ENCODE measurements around the gene RNF43.

Gene RNF43

GRCh38 chr17:58381124-58382035 lies 36.0 kb downstream of the RNF43 start:
- no peak for DNase-seq

DNA sequence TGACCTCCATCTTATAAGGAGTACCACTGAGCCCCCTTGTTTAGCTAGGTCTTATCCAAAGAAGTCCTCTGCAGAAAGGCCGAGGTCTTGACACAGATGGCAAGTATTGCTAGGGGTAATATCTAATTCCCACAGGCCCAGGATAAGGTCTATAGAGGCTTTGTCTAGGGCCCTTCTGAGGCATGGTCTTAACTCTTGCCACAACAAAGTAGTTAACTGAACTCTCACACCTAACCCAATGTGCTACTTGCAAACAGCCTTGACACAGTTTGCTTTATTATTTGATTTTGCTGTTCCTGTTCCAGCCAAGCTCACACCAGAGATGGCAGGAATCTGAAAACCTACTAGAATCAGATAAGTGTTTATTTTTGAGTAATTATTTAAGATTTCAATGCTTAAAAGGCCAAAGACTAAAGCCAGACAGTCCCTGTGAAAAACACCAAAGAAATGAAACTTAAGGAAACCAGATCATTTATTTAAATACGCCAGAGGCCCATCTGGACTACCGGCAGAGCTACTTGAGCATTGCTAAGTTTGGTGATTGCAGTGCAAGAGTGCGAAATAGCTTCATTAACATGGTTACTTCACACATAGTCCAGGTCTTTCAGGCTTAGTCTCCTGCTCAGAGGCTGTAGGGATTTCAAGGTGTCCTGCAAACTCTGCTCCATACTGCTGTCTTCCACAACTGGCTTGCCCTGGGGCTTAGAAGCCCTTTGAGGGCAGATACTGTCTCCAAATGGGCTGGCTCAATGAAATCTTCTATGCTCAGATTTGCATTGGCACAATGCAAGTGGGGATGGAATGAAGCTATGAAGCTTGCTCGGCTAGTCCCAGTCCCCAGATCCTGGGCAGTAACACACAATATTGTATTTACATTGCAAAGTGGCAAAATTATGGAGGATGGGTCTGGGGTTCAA lies 36.9 kb downstream of the RNF43 start:
- DNase-seq = no peak

DNA sequence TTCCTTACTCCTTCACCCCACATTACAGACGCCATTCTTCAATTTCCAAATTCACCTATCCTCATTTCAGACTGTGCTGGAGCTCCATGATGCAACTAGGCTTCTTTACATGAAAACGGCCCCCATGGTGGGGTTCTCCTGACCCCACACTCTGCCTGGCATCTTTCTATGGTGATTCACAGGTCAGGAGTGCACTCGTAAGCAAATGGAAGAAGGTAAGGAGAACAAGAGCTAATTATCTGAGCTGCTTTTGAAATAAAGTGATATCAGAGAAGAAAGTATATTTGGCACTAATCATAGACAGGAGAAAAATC lies 37.9 kb downstream of the RNF43 start:
- DNase-seq = no peak

- DNase-seq = no peak
These were observed 38.4 kb downstream of the RNF43 start for GRCh38 chr17:58378733-58379510.

DNA sequence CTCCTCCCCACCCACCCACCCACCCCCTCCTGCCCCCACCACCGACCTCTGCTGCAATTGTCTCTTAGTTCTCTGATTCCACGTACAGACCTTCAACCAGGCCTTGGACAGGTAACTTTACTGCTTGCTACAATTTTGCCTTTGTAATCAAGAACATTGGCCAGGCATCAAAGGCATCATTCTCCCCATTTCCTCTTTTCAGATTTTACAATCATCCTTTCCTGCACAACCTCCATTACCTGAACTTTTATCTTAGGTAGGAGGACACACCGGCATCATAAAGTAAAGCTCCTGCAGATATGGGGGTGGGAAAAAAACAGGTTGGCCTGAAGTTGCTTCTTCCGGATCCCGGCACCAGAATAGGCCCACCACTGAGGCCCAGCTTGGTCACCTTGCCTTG lies 39.7 kb downstream of the RNF43 start:
- no peak for DNase-seq

GRCh38 chr17:58377093-58377601 lies 40.2 kb downstream of the RNF43 start:
- no peak for DNase-seq

GRCh38 chr17:58376472-58377000 lies 40.8 kb downstream of the RNF43 start:
- no peak for DNase-seq

DNA sequence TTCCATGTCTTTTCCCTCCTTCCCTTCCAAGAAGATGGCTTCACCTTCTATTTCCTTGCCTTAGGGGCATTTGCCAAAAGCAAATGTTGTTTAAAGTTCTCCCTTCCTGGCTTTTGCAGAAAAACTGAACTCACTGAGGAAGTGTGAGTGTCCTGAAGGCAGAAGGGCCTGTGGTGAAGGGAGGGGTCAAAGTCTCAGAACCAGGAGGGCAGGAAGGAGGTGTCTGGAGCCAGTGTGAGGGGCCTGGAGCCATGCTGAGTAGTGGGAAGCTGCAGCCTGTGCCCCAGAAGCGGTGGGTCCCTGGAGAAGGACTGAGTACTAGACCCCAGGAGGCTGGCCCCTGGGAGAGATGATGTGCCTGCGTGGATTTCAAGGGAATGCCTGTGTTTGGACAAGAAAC lies 41.5 kb downstream of the RNF43 start:
- no peak for DNase-seq

GRCh38 chr17:58375256-58375655 lies 42.1 kb downstream of the RNF43 start:
- no peak for DNase-seq

GRCh38 chr17:58373923-58374322 lies 43.4 kb downstream of the RNF43 start:
- no peak for DNase-seq

DNA sequence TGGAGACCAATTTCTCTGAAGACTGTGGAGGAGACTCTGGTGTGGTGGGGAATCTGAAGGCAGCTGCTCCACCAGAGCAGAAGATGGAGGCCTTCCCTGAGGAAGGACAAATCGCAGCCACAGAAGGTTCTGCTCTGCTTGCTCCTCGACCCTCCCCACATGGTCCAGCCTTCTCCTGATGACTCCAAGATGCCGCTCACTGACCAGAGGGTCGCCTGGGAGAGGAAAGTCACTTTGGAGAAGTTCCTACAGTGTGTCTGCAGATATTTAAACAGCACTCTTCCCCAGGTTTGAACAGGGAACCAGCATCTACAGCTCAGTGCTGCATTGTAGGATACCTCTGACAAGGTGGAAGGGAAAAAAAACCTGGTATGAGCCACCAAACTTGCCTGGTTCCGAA lies 44.3 kb downstream of the RNF43 start:
- no peak for DNase-seq

DNA sequence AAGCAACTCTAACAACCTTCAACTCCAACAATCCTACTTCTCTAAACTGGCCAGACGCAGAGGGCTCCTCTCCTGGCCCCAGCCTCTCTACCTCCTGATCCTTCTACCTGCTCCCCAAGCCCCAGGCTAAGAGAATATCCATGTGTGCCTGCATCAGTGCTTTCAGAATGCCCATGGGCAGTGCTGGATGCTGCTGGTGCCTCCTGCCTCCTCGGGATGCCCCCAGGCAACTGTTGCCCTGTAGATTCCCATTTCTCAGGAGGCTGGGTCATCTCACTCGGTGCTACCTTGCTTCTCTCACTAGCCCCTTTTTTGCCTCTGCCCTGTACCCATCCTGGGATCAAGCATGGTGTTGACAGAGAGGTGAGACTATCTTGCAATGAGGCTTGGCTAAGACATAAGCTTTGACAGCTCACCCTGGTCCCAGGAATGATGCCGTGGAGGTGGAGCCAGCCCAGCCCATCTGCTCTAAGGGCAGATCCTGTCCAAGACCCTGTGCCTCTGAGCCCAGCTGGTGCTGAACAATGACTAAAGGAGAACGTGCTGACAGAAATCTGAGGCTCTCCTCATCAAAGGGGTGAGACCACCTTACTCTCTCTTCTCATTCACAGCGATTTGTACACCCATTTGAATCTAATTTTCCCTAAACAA lies 45.9 kb downstream of the RNF43 start:
- no peak for DNase-seq

DNA sequence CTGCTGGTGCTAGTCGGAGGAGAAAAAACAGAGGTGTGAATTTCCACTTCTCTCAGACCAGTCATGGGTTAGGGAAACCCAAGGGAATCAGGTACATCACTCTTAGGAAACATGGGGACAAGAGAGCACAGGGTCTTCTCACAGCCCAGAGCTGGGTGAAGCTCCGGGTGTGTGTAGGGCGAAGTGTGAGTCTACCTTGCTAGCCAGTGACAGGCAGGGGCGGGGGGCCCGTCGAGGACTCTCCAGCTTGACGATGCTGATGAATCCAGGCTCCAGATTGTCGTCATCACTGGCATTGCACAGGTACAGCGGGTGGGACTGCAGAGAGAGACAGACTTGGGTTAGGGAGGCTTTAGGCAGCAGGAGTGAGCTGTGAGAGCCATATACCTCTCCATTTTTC lies 46.6 kb downstream of the RNF43 start:
- no peak for DNase-seq

- DNase-seq = no peak
These were observed 47.0 kb downstream of the RNF43 start for GRCh38 chr17:58370309-58370708.

DNA sequence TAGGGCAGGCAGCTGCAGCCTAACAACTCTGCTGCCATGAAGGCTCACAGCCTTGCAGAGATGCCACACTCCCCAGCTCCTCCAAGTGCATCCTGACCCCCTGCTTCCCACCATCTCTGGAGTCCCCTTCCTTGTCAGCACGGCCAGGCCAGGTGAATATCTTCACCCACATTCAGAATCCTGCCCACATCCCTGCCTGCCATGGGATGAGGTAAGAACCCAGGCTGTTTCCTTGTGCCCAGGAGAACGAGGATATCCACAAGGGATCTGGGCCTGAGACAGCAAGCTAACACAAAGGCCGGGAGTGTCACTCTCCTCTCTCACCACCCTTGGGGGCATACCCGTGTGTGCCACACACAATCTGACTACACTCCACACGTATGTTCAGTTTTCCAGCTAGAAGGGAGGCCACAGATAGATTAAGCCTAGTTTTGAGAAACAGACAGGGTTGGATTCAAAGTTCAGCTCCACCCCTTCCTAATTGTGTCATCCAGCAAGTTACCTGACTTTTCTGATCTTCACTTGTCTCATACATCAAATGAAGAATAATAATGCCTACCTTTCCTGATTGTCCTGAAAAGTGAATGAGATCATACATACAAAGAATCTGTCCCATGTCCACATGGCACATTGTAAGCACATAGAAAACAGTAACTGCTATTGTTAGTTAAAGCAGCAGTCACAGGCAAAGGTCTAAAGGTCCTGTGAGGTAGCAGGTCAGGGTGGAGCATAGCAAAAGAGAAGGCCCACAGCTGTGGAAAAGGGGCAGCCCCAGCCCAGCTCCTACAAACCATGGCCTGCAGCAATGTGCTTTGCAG lies 47.9 kb downstream of the RNF43 start:
- no peak for DNase-seq

- DNase-seq = no peak
These were observed 48.5 kb downstream of the RNF43 start for GRCh38 chr17:58368860-58369213.
